ENCODE results near the gene HELZ. TPM values are rescaled to one million over a fixed set of nuclear protein-coding genes. Genes with fewer than 3 reads are reported as not detected.
"Not testable (repeated sequence)": the region's sequence is repeated elsewhere in the genome, so short reads cannot be mapped to it uniquely, and the experiment has no call there.

HELZ gene
- polyA plus RNA-seq, 1 of the 3 experiments (the other 2 are of a cell fraction), result 4.3 TPM

- 63% methylated on average over 1 of the region's 1 CpG for WGBS (ENCODE audit: low lambda C conversion rate)
- Histone ChIP-seq H4K20me1 (ENCODE audit: insufficient read depth) (no peaks in the 10 kb centered on the region), H3K4me3 (ENCODE audit: low read depth in 2 of 2, low read length in 1 of 2) (no peak overlapping the region), H3F3A (replicated peaks; ENCODE audit: insufficient read depth) (no peaks in the 10 kb centered on the region), H3K4me2 (no peak overlapping the region), H3K27ac (ENCODE audit: low read depth in 2 of 2, low read length in 1 of 2) (0 out of 4 replicates have a peak overlapping the region, but pooled peaks of 1 of the 2 experiments have one; percentile 12), H3K79me2 (ENCODE audit: insufficient read depth) (peaks cover 28% of the 10 kb centered on the region; the same call in 1 of the 2 replicates), H3K9ac (no peak overlapping the region), H3K27me3 (ENCODE audit: insufficient read depth) (no peaks in the 10 kb centered on the region), H2AFZ (ENCODE audit: low read depth) (no peak overlapping the region), H3K36me3 (replicated peaks in 1 of 2; ENCODE audit: control insufficient read depth in 1 of 2, insufficient read depth in 2 of 2, low read length in 1 of 2) (peaks cover 0 to 19% of the 10 kb centered on the region in 2 experiments), H3K4me1 (ENCODE audit: control insufficient read depth in 1 of 2, insufficient read depth in 2 of 2, low read depth in 1 of 2, low read length in 1 of 2) (no peaks in the 10 kb centered on the region), H3K9me3 (no peaks in the 10 kb centered on the region), H3K9me2 (no peaks in the 10 kb centered on the region)
- TF ChIP-seq FOSL2 (IDR thresholded peaks at IDR 0.05; ENCODE audit: borderline replicate concordance, low read depth), result no peak
- no peak for TF ChIP-seq CHD2 (IDR thresholded peaks at IDR 0.05; ENCODE audit: low read length, partially characterized antibody)
- TF ChIP-seq NFIC (IDR thresholded peaks at IDR 0.05; ENCODE audit: borderline replicate concordance), result no peak
- ChIA-PET POLR2A (no interaction called here), CTCF (interaction anchor here (0.7 to 2.0 kb wide), 3 partner anchors 11 to 368 kb away, joined by 3 to 5 read pairs (median 3); no protein-coding TSS in a partner anchor)
- no peak for DNase-seq
Observed at GRCh38 chr17:67095803-67096202, 149.2 kb downstream of the HELZ start.

GRCh38 chr17:67095291-67095690, 149.7 kb downstream of the HELZ start:
- Histone ChIP-seq H3K4me2 (0 out of 2 replicates have a peak overlapping the region, but pooled peaks have one; percentile 1), H3K79me2 (ENCODE audit: insufficient read depth) (peaks cover 29% of the 10 kb centered on the region; the same call in 1 of the 2 replicates), H3K27ac (ENCODE audit: low read depth in 2 of 2, low read length in 1 of 2) (0 out of 4 replicates have a peak overlapping the region, but pooled peaks of 1 of the 2 experiments have one; percentile 12), H3K36me3 (replicated peaks in 1 of 2; ENCODE audit: control insufficient read depth in 1 of 2, insufficient read depth in 2 of 2, low read length in 1 of 2) (peaks cover 3 to 21% of the 10 kb centered on the region in 2 experiments)
- H3K4me1 ChIP-seq (ENCODE audit: control insufficient read depth in 1 of 2, insufficient read depth in 2 of 2, low read depth in 1 of 2, low read length in 1 of 2); H4K20me1 ChIP-seq (ENCODE audit: insufficient read depth); H3F3A ChIP-seq (replicated peaks; ENCODE audit: insufficient read depth); CTCF ChIA-PET; H3K27me3 ChIP-seq (ENCODE audit: insufficient read depth); H3K9ac ChIP-seq; H3K9me3 ChIP-seq; H3K4me3 ChIP-seq (ENCODE audit: low read depth in 2 of 2, low read length in 1 of 2); DNase-seq; H2AFZ ChIP-seq (ENCODE audit: low read depth); POLR2A ChIA-PET; H3K9me2 ChIP-seq: not testable (repeated sequence)
- WGBS (ENCODE audit: low lambda C conversion rate), result 86% methylated on average over 1 of the region's 1 CpG

GRCh38 chr17:67093348-67093747, 151.6 kb downstream of the HELZ start:
- CTCF ChIA-PET, result interaction anchor here (1.4 to 2.1 kb wide), 2 partner anchors 25 to 65 kb away, joined by 5 read pairs; no protein-coding TSS in a partner anchor
- peaks cover 16% of the 10 kb centered on the region; the same call in 1 of the 2 replicates for H3K79me2 ChIP-seq (ENCODE audit: insufficient read depth)
- 96% methylated on average over 2 of the region's 2 CpGs for WGBS (ENCODE audit: low lambda C conversion rate)

GRCh38 chr17:67092710-67093109, 152.3 kb downstream of the HELZ start:
- CTCF ChIA-PET, result interaction anchor here (1.4 to 2.1 kb wide), 3 partner anchors 15 to 66 kb away, joined by 5 to 8 read pairs (median 5); no protein-coding TSS in a partner anchor
- 96% methylated on average over 7 of the region's 7 CpGs for whole genome bisulfite sequencing (ENCODE audit: low lambda C conversion rate)

More at GRCh38 chr17:67093348-67093747, 151.6 kb downstream of the HELZ start:
- Histone ChIP-seq H3F3A (replicated peaks; ENCODE audit: insufficient read depth) (no peaks in the 10 kb centered on the region), H3K4me2 (no peak overlapping the region), H3K9me2 (no peaks in the 10 kb centered on the region), H2AFZ (ENCODE audit: low read depth) (no peak overlapping the region), H3K27me3 (ENCODE audit: insufficient read depth) (no peaks in the 10 kb centered on the region), H4K20me1 (ENCODE audit: insufficient read depth) (no peaks in the 10 kb centered on the region), H3K27ac (ENCODE audit: low read depth in 2 of 2, low read length in 1 of 2) (no peak overlapping the region), H3K36me3 (replicated peaks in 1 of 2; ENCODE audit: control insufficient read depth in 1 of 2, insufficient read depth in 2 of 2, low read length in 1 of 2) (peaks cover 6 to 31% of the 10 kb centered on the region in 2 experiments), H3K4me3 (ENCODE audit: low read depth in 2 of 2, low read length in 1 of 2) (no peak overlapping the region), H3K9ac (no peak overlapping the region), H3K9me3 (no peaks in the 10 kb centered on the region), H3K4me1 (ENCODE audit: control insufficient read depth in 1 of 2, insufficient read depth in 2 of 2, low read depth in 1 of 2, low read length in 1 of 2) (peaks cover 0 to 8% of the 10 kb centered on the region in 2 experiments; a peak in 2 of 4 replicates)
- POLR2A ChIA-PET, result no interaction called here
- TF ChIP-seq USF2 (IDR thresholded peaks at IDR 0.05; ENCODE audit: borderline replicate concordance, low read depth, low read length), result no peak
- DNase-seq, result no peak

More at GRCh38 chr17:67092710-67093109, 152.3 kb downstream of the HELZ start:
- H3K27ac ChIP-seq (ENCODE audit: low read depth in 2 of 2, low read length in 1 of 2); H3K4me2 ChIP-seq; H3K9ac ChIP-seq; H3K9me2 ChIP-seq; H3F3A ChIP-seq (replicated peaks; ENCODE audit: insufficient read depth); POLR2A ChIA-PET; H3K9me3 ChIP-seq; H2AFZ ChIP-seq (ENCODE audit: low read depth); H3K27me3 ChIP-seq (ENCODE audit: insufficient read depth); H3K4me3 ChIP-seq (ENCODE audit: low read depth in 2 of 2, low read length in 1 of 2); DNase-seq; H4K20me1 ChIP-seq (ENCODE audit: insufficient read depth): not testable (repeated sequence)
- peaks cover 16% of the 10 kb centered on the region; the same call in 1 of the 2 replicates for H3K79me2 ChIP-seq (ENCODE audit: insufficient read depth)
- peaks cover 6 to 31% of the 10 kb centered on the region in 2 experiments for H3K36me3 ChIP-seq (replicated peaks in 1 of 2; ENCODE audit: control insufficient read depth in 1 of 2, insufficient read depth in 2 of 2, low read length in 1 of 2)
- peaks cover 0 to 15% of the 10 kb centered on the region in 2 experiments; a peak in 2 of 4 replicates for H3K4me1 ChIP-seq (ENCODE audit: control insufficient read depth in 1 of 2, insufficient read depth in 2 of 2, low read depth in 1 of 2, low read length in 1 of 2)
